Stimulated activated CD4-positive, alpha-beta T cell treated with anti-CD3 and anti-CD28 coated beads, Interleukin-1b, Interleukin-23, amount 100 ng/mL, for 4 hours (primary cell): ENCODE measurements around the gene HORMAD2.

Experiments used
- DNase-seq, 2 donors: peaks; one replicate each; pipeline ENCODE4 v3.0.0-alpha.2; 2020; ENCODE audit warnings: low read depth in 2 of 2

HORMAD2 gene

GRCh38 chr22:30161051-30161469 is 80.8 kb downstream of the HORMAD2 start:
- no peak for DNase-seq

- no peak for DNase-seq
Measured at GRCh38 chr22:30167296-30167695, 87.0 kb downstream of the HORMAD2 start.

DNA sequence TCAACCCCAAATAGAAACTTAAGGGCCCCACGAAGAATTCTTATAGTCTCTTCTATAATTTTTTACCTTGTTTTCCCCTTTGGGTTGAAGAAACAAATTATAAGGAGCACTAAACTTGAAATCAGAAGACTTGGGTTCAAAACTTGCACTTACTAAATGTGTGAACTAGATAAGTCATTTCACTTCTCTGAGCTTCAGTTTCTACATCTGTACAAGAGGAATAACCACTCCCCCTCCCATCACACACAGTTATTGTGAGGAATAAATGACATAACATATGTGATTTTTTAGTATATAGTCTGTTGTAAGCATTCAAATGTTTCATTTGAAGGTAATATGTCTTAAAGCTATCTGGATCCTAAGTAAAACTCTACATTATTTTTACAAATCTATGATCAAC is 87.5 kb downstream of the HORMAD2 start:
- DNase-seq = no peak

DNA sequence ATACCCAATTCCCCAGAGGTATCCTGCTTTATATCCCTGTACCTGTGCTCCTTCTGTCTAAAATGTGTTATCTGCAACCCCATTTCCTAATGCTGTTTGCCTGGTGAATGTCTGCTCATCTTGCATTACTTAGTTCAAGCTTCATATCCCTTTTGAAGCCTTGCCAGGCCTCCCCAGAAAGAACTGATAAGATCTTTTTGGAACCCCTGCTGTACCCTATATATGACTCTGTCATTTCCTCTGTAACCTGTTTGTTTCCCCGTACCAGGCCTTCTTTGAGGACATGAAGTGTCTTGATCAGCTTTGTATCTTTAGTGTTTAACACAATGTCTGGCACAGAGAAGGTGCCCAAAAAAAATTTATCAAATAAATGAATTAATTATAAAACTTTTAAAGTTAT is 88.7 kb downstream of the HORMAD2 start:
- no peak for DNase-seq

- DNase-seq = no peak
Measured at GRCh38 chr22:30170129-30170528, 89.9 kb downstream of the HORMAD2 start.

DNA sequence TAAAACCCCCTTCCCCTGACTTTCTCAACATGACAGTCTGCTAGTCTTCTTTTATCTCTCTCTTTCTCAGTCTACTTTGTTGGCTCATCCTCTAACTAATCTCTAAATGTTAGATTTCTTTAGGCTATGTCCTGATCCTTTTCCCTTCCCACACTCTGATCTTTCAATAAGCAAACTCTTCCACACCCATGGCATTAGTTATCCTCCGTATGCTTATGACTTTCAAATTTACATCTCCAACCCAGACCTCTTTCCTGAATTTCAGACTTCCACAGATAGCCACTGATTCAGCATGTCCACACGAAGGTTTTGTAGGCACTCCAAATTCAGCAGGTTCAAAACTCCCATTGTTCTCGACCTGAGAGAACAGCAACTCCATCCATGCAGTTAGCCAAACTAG is 90.7 kb downstream of the HORMAD2 start:
- DNase-seq = no peak

- DNase-seq = no peak
Measured at GRCh38 chr22:30175690-30176288, 95.5 kb downstream of the HORMAD2 start.

- DNase-seq = no peak
Measured at GRCh38 chr22:30176431-30176830, 96.2 kb downstream of the HORMAD2 start.

GRCh38 chr22:30178181-30179126 is 98.2 kb downstream of the HORMAD2 start:
- peak; percentile 12 to 34 for DNase-seq

DNA sequence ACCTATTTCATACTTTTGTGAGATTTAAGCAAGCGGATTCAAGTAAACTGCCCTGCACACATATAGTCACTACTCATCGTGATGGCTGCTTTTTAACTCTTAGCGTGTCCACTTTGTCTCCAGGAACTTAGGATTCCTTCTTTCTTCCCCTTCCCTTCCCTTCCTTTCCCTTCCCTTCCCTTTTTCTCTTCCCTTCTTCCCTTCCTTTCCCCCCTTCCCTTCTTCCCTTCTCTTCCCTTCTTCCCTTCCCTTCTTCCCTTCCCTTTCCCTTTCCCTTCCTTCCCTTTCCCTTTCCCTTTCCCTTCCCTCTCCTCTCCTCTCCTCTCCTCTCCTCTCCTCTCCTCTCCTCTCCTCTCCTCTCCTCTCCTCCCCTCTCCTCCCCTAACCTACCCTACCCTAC is 100.4 kb downstream of the HORMAD2 start:
- DNase-seq = no peak

DNA sequence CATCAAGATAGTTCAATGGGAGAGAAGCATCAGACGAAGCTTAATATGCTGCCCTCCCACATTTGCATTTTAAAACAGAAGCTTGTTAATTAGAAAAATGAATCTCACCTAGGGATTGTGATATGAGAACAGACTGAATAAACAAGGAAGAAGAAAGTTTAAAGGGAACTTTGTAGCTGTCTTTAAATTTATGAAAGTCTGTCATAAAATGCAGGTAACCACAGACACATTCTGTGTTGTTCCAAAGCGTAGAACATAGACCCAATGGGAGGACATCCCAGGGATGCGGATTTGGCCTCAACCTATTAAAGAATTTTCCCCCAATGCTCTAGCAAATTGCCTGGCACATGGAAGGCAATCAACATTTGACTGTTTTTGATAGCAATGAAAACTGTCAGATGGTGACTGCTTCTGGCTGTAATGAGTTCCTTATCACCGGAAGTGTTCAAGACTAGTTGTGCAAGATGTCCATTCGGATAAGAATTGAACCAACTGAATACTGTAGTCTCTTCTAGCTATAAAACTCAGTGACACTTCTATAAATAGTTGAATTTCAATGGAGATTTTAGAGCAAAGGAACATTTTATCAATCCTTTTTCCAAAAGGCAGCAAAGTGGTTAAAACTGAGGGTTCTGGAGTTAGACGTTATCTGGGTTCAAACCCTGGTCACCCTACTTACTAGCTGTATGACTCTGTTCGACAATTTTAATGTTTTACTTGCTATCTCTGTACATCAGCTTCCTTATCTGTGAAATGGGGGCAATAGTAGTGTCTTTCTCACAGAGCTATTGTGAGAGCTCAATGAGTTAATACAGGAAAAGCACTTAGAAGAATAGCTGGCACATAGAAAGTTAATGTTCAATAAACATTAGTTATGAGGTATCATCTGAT is 101.4 kb downstream of the HORMAD2 start:
- no peak for DNase-seq

- DNase-seq = no peak
Measured at GRCh38 chr22:30182350-30182745, 102.1 kb downstream of the HORMAD2 start.

DNA sequence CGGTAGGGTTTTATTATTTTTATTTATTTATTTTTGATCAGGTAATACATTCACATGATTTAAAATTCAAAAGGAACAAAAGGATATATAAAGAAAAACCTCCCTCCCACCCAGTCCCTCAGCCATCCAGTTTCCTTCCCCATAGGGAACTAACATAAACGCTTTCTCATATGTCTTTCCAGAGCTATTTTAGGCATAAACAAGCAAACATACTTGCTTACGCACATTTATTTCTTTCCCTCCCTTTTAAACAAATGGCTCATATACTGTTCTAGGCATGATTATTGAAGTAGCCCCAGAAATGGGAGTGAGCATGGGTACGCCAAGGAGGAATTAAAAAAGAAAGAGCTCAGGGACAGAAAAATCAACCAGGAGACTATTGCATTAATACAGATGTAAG is 102.6 kb downstream of the HORMAD2 start:
- no peak for DNase-seq

GRCh38 chr22:30183271-30183670 is 103.0 kb downstream of the HORMAD2 start:
- DNase-seq = no peak

DNA sequence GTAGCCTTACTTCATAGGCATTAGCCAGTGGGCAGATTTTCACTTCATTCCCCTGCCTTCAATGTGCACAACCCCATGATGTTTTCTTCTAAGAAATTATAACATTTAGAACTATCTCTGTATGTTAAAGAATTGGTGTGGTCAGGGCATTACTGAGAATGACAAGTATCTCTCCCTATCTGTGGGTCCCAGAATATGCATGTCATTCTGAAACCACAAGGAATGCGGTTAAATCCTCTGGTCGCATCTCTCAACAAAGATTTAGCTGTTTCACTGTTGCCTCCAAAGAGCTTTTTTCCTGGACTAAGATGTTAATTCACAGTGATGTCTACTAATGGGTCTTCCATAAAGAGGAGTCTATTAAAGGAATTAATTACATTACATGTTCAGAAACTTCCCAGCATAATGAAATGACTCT is 103.6 kb downstream of the HORMAD2 start:
- no peak for DNase-seq

DNA sequence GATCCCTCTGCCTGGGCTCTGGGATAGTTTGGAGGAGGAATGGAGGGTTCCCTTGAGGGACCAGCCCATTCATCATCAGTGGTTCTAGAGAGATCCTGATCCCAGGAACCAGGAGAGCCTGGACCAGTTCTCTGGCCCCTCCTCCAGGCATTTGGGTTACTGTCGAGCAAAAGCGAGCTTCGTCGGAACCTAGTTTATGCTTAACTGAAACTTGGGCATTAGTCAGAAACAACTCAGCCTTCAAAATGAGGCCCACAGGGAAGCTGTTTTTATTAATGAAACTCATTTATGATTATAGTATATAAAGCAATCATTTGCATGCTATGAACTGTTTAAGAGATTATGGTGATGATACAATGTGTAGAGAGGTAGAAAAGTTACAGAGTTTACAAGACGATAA is 104.9 kb downstream of the HORMAD2 start:
- DNase-seq = no peak

DNA sequence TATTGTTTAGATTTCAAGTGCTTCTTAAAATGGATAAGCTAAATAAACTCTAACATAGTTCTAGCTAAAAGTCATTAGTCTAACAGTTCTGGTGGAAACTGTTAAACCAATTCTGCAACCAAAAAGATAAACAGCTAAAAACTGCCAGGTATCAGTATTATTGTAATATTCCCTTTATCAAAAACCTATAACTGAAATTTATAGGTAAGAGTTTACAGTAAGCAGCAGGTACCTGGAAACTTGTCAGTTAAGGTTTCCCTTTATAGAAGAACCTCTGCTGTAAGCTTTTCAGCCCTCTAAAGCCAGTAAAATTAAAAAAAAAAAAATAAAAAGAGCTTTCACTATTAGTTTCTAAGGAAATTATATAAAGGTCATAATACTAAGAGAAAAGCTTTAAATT is 105.3 kb downstream of the HORMAD2 start:
- DNase-seq = no peak

DNA sequence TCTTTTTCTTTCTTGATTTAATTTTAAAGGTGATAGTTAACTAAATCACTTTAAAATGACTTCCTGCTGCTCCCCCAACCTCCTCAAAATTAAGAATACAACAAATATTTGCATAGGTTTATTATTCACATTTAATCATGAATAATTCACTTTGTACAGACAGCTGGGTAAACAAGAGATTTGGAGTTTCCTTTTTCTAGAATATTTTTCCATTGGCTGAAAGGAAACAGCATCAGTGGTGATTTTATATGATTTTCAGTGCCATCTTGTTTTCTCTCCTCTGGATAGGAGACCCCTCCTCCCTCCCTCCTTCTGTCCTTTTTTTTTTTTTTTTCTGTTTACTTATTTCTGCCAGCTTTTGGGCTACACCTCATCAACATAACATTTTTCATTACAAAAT is 105.8 kb downstream of the HORMAD2 start:
- no peak for DNase-seq

- DNase-seq = no peak
Measured at GRCh38 chr22:30186510-30186909, 106.2 kb downstream of the HORMAD2 start.

GRCh38 chr22:30187094-30187493 is 106.8 kb downstream of the HORMAD2 start:
- no peak for DNase-seq

GRCh38 chr22:30187529-30188407 is 107.5 kb downstream of the HORMAD2 start:
- no peak for DNase-seq
